GM12878 (cell line): Measurements from ENCODE around the gene SUPT4H1. TPM values are rescaled to one million over a fixed set of nuclear protein-coding genes. Genes with fewer than 3 reads are reported as not detected.

Experiments used
- BACH1 ChIP-seq: fragments of 450-650 bp; IDR thresholded peaks from 2 replicates; pipeline ENCODE4 v1.6.1; 2017; ENCODE audit warnings: mild to moderate bottlenecking, borderline replicate concordance
- ETV6 ChIP-seq, 2 experiments: fragments of 450-650 bp in 1 of 2; IDR thresholded peaks in 1 of 2; conservative IDR thresholded peaks in 1 of 2; 2 replicates each; pipeline ENCODE4 v1.6.1; 2014; ENCODE audit warnings: antibody characterized with exemption in 1 of 2, borderline replicate concordance in 1 of 2, low read depth in 1 of 2, mild to moderate bottlenecking in 1 of 2, moderate library complexity in 1 of 2
- IRF4 ChIP-seq: IDR thresholded peaks from 2 replicates; pipeline ENCODE4 v1.6.1; 2011; ENCODE audit warnings: low read depth, low read length
- LARP7 ChIP-seq: fragments of 450-650 bp; IDR thresholded peaks from 2 replicates; pipeline ENCODE4 v1.6.1; 2017; ENCODE audit warnings: mild to moderate bottlenecking
- POLR2A ChIP-seq: IDR thresholded peaks from 2 replicates; pipeline ENCODE4 v1.6.1; 2011; ENCODE audit warnings: low read depth, mild to moderate bottlenecking, low read length
- RUNX3 ChIP-seq: IDR thresholded peaks from 2 replicates; pipeline ENCODE4 v1.6.1; 2012; ENCODE audit warnings: low read length, inconsistent platforms
- SMAD1 ChIP-seq: fragments of 450-650 bp; IDR thresholded peaks from 2 replicates; pipeline ENCODE4 v1.6.1; 2018; ENCODE audit warnings: mild to moderate bottlenecking, low read depth; ENCODE audit not compliant: partially characterized antibody
- SRF ChIP-seq, 2 experiments: IDR thresholded peaks; 2 replicates each; pipeline ENCODE4 v1.6.1; 2011; ENCODE audit warnings: low read depth in 2 of 2, low read length in 2 of 2, mild to moderate bottlenecking in 1 of 2, moderate library complexity in 1 of 2
- SUZ12 ChIP-seq: fragments of 200-600 bp; sonication (generic); IDR thresholded peaks from one replicate; pipeline ENCODE4 v1.6.1; 2018; ENCODE audit warnings: antibody characterized with exemption, mild to moderate bottlenecking; ENCODE audit not compliant: unreplicated experiment
- TAF1 ChIP-seq: IDR thresholded peaks from 2 replicates; pipeline ENCODE4 v1.6.1; 2011; ENCODE audit warnings: mild to moderate bottlenecking, low read depth, low read length, borderline replicate concordance
- YBX1 ChIP-seq: fragments of 450-650 bp; IDR thresholded peaks from 2 replicates; pipeline ENCODE4 v1.6.1; 2016; ENCODE audit warnings: antibody characterized with exemption
- polyA plus RNA-seq, 11 experiments: library from polyadenylated mRNA; depleted of rRNA in 4 of 11; unstranded in 6 of 11; stranded (reverse) in 5 of 11; fragments of >200 nt; fragmentation: Nextera tagmentation in 4 of 11; fragmentation: Illumina TruSeq in 1 of 11; extraction: Ambion mirVana in 4 of 11; extraction: Trizol in 1 of 11; gene quantifications; 1 replicate in 1 of 11; 2 replicates in 10 of 11; pipeline versions ENCODE4 v1.2.1 to v1.2.3, GENCODE V29; 2011 to 2016; ENCODE audit warnings: inconsistent platforms in 2 of 11, missing spikeins in 2 of 11, low read depth in 1 of 11
- total RNA-seq, 4 experiments: library from RNA; depleted of rRNA in 3 of 4; stranded (reverse); fragments of >200 nt in 3 of 4; fragmentation: Illumina TruSeq in 1 of 4; extraction: Trizol in 1 of 4; gene quantifications; 2 replicates each; pipeline versions ENCODE4 v1.2.1 to v1.2.3, GENCODE V29; 2013 to 2021
- TF ChIP-seq, protein P1 (sequence below): fragments of 450-650 bp; IDR thresholded peaks from 2 replicates; pipeline ENCODE4 v1.6.1; 2016; ENCODE audit warnings: mild to moderate bottlenecking, moderate library complexity, borderline replicate concordance
- TF ChIP-seq, protein P2 (sequence below): fragments of 450-650 bp; IDR thresholded peaks from 2 replicates; pipeline ENCODE4 v1.6.1; 2017; ENCODE audit warnings: borderline replicate concordance
- TF ChIP-seq, protein P3 (sequence below): fragments of 450-650 bp; formaldehyde crosslinking; IDR thresholded peaks from 2 replicates; pipeline ENCODE4 v1.4.0; 2022; ENCODE audit warnings: mild to moderate bottlenecking, moderate library complexity
- TF ChIP-seq, protein P4 (sequence below): IDR thresholded peaks from 2 replicates; pipeline ENCODE4 v1.6.1; 2012; ENCODE audit warnings: improper control_type of control experiment, low read depth, low read length; ENCODE audit not compliant: insufficient replicate concordance

The SUPT4H1 gene
- total and polyA plus RNA-seq, 10 of the 15 experiments (the other 5 are each of a cell fraction or from before 2014, with no cell fraction given), result 83.8 to 293 (median 128) TPM

DNA sequence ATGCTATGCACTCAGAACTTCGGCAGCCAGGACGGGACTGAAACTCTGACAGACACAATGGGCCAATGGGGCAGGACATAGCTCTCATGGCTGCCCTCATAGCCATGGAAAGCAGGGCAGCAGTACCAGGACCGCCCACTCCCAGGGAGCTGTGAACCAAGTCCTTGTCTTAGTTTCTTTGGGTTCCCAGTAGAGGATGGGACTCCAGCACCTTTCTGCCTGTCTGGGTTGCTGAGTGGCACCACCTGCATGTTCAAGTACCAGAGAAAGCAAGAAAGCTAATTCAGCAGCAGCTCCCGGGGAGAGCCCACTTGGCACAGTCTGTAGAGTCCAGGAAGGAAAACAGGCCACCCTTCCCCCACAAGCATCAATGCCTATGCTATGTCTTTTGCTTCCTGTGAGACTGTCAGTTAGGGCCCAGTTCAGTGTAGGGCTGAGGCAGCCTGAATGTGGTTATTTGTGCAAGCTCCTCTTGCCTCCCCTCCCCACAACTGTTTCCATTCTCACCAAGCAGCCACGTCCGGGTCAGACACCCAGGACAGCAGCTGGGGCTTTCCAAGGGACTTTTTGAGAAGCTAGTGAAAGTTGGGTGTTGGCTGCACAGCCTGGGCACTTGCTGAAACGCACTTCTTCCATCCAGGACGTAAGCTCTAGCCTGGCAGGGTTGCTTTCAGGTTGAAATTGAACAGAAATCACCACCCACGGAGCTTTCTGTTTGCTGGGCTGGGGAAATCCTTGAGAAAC, 7.8 kb downstream of the SUPT4H1 start (continued):
- TF ChIP-seq, protein P1, sequence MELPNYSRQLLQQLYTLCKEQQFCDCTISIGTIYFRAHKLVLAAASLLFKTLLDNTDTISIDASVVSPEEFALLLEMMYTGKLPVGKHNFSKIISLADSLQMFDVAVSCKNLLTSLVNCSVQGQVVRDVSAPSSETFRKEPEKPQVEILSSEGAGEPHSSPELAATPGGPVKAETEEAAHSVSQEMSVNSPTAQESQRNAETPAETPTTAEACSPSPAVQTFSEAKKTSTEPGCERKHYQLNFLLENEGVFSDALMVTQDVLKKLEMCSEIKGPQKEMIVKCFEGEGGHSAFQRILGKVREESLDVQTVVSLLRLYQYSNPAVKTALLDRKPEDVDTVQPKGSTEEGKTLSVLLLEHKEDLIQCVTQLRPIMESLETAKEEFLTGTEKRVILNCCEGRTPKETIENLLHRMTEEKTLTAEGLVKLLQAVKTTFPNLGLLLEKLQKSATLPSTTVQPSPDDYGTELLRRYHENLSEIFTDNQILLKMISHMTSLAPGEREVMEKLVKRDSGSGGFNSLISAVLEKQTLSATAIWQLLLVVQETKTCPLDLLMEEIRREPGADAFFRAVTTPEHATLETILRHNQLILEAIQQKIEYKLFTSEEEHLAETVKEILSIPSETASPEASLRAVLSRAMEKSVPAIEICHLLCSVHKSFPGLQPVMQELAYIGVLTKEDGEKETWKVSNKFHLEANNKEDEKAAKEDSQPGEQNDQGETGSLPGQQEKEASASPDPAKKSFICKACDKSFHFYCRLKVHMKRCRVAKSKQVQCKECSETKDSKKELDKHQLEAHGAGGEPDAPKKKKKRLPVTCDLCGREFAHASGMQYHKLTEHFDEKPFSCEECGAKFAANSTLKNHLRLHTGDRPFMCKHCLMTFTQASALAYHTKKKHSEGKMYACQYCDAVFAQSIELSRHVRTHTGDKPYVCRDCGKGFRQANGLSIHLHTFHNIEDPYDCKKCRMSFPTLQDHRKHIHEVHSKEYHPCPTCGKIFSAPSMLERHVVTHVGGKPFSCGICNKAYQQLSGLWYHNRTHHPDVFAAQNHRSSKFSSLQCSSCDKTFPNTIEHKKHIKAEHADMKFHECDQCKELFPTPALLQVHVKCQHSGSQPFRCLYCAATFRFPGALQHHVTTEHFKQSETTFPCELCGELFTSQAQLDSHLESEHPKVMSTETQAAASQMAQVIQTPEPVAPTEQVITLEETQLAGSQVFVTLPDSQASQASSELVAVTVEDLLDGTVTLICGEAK, result peak; percentile 59; the same call in 1 of the 2 replicates
- TF ChIP-seq POLR2A (peak; percentile 79), SUZ12 (no peak), SRF (IDR thresholded peaks at IDR 0.05; ENCODE audit: low read depth in 2 of 2, low read length in 2 of 2) (peak in 1 of 2 experiments; percentile 57; a peak in 1 of 4 replicates), ETV6 (conservative IDR thresholded peaks at IDR 0.05 in 1 of 2, IDR thresholded peaks at IDR 0.05 in 1 of 2; ENCODE audit: borderline replicate concordance in 1 of 2, low read depth in 1 of 2) (peak in 1 of 2 experiments; percentile 96; a peak in 2 of 4 replicates), TAF1 (peak; percentile 85), LARP7 (no peak), RUNX3 (no peak), YBX1 (no peak), IRF4 (no peak; the same call in 1 of the 2 replicates), SMAD1 (peak; percentile 75), BACH1 (peak; percentile 58; the same call in 1 of the 2 replicates)
- TF ChIP-seq, protein P2, sequence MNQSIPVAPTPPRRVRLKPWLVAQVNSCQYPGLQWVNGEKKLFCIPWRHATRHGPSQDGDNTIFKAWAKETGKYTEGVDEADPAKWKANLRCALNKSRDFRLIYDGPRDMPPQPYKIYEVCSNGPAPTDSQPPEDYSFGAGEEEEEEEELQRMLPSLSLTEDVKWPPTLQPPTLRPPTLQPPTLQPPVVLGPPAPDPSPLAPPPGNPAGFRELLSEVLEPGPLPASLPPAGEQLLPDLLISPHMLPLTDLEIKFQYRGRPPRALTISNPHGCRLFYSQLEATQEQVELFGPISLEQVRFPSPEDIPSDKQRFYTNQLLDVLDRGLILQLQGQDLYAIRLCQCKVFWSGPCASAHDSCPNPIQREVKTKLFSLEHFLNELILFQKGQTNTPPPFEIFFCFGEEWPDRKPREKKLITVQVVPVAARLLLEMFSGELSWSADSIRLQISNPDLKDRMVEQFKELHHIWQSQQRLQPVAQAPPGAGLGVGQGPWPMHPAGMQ, result no peak
- TF ChIP-seq, protein P3, sequence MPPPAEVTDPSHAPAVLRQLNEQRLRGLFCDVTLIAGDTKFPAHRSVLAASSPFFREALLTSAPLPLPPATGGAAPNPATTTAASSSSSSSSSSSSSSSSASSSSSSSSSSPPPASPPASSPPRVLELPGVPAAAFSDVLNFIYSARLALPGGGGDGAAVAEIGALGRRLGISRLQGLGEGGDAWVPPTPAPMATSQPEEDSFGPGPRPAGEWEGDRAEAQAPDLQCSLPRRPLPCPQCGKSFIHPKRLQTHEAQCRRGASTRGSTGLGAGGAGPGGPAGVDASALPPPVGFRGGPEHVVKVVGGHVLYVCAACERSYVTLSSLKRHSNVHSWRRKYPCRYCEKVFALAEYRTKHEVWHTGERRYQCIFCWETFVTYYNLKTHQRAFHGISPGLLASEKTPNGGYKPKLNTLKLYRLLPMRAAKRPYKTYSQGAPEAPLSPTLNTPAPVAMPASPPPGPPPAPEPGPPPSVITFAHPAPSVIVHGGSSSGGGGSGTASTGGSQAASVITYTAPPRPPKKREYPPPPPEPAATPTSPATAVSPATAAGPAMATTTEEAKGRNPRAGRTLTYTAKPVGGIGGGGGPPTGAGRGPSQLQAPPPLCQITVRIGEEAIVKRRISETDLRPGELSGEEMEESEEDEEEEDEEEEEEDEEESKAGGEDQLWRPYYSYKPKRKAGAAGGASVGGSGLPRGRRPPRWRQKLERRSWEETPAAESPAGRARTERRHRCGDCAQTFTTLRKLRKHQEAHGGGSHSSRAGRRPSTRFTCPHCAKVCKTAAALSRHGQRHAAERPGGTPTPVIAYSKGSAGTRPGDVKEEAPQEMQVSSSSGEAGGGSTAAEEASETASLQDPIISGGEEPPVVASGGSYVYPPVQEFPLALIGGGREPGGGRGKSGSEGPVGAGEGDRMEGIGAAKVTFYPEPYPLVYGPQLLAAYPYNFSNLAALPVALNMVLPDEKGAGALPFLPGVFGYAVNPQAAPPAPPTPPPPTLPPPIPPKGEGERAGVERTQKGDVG (CRISPR knock-in tag), result 0 out of 2 replicates have a peak, but pooled peaks have one; percentile 25
- TF ChIP-seq, protein P4, sequence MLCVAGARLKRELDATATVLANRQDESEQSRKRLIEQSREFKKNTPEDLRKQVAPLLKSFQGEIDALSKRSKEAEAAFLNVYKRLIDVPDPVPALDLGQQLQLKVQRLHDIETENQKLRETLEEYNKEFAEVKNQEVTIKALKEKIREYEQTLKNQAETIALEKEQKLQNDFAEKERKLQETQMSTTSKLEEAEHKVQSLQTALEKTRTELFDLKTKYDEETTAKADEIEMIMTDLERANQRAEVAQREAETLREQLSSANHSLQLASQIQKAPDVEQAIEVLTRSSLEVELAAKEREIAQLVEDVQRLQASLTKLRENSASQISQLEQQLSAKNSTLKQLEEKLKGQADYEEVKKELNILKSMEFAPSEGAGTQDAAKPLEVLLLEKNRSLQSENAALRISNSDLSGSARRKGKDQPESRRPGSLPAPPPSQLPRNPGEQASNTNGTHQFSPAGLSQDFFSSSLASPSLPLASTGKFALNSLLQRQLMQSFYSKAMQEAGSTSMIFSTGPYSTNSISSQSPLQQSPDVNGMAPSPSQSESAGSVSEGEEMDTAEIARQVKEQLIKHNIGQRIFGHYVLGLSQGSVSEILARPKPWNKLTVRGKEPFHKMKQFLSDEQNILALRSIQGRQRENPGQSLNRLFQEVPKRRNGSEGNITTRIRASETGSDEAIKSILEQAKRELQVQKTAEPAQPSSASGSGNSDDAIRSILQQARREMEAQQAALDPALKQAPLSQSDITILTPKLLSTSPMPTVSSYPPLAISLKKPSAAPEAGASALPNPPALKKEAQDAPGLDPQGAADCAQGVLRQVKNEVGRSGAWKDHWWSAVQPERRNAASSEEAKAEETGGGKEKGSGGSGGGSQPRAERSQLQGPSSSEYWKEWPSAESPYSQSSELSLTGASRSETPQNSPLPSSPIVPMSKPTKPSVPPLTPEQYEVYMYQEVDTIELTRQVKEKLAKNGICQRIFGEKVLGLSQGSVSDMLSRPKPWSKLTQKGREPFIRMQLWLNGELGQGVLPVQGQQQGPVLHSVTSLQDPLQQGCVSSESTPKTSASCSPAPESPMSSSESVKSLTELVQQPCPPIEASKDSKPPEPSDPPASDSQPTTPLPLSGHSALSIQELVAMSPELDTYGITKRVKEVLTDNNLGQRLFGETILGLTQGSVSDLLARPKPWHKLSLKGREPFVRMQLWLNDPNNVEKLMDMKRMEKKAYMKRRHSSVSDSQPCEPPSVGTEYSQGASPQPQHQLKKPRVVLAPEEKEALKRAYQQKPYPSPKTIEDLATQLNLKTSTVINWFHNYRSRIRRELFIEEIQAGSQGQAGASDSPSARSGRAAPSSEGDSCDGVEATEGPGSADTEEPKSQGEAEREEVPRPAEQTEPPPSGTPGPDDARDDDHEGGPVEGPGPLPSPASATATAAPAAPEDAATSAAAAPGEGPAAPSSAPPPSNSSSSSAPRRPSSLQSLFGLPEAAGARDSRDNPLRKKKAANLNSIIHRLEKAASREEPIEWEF, result peak; percentile 50
